Heart left ventricle (tissue), 16 donors: ENCODE measurements around the gene ACADSB. TPM values are rescaled to one million over a fixed set of nuclear protein-coding genes. Genes with fewer than 3 reads are reported as not detected.
A peak's percentile ranks its signal among the peaks of the same experiment; 100 is the strongest.

Experiments
- ATAC-seq, 4 donors: fragments of 200-7000 bp; cut with Tn5 transposase; one replicate each; pipeline ENCODE4 v1.9.1; 2020 to 2022; ENCODE audit warnings: moderate library complexity in 4 of 4, mild to moderate bottlenecking in 3 of 4, moderate number of reproducible peaks in 1 of 4
- DNase-seq, 5 donors: peaks; one replicate each; pipeline ENCODE4 v3.0.0-alpha.2; 2020
- H3K27ac ChIP-seq, 12 donors: fragments of 200-600 bp; sonication (generic) in 4 of 12; one replicate each; pipeline versions ENCODE4 v1.5.0 to v1.8.0; 2016 to 2022; ENCODE audit warnings: mild to moderate bottlenecking in 2 of 12
- H3K27me3 ChIP-seq, 9 donors: fragments of 200-600 bp; sonication (generic) in 2 of 9; one replicate each; pipeline versions ENCODE4 v1.5.1 to v1.8.0; 2016 to 2022; ENCODE audit warnings: mild to moderate bottlenecking in 3 of 9
- H3K36me3 ChIP-seq, 9 donors: fragments of 200-600 bp; sonication (generic) in 2 of 9; one replicate each; pipeline versions ENCODE4 v1.5.0 to v1.8.0; 2018 to 2022; ENCODE audit warnings: mild to moderate bottlenecking in 2 of 9
- H3K4me1 ChIP-seq, 12 donors: fragments of 200-600 bp; sonication (generic) in 4 of 12; one replicate each; pipeline versions ENCODE4 v1.5.0 to v1.8.0; 2016 to 2022; ENCODE audit warnings: mild to moderate bottlenecking in 3 of 12
- H3K4me3 ChIP-seq, 12 donors: fragments of 200-600 bp; sonication (generic) in 4 of 12; one replicate each; pipeline versions ENCODE4 v1.5.0 to v1.8.0; 2017 to 2022; ENCODE audit warnings: mild to moderate bottlenecking in 9 of 12, moderate library complexity in 4 of 12
- H3K9me3 ChIP-seq, 12 donors: fragments of 200-600 bp; sonication (generic) in 4 of 12; one replicate each; pipeline versions ENCODE4 v1.5.0 to v1.8.0; 2016 to 2022; ENCODE audit warnings: mild to moderate bottlenecking in 1 of 12
- POLR2A ChIP-seq, 2 donors: fragments of 450-650 bp; IDR thresholded peaks; one replicate each; pipeline ENCODE4 v1.6.1; 2017; ENCODE audit warnings: antibody characterized with exemption in 2 of 2, mild to moderate bottlenecking in 2 of 2, moderate library complexity in 2 of 2
- WGBS, 4 donors: extraction: QIAGEN DNeasy Blood & Tissue Kit in 2 of 4; methylation state at CpG; one replicate each; pipeline versions ENCODE4 v1.1.5 to v1.1.7; 2013 to 2018; 5-methylcytosine and 5-hydroxymethylcytosine counted together
- intact Hi-C, 10 donors: fragments of 100-400 bp; cut with DNase I; formaldehyde crosslinking; loops; one replicate each; pipeline versions ENCODE4 v1.11.1 to v1.14.2; 2022
- polyA plus RNA-seq, 2 donors: library from polyadenylated mRNA; stranded (reverse); fragments of 200-250 nt; gene quantifications; one replicate each; pipeline ENCODE4 v1.2.3, GENCODE V29; 2013
- total RNA-seq, 9 donors: library from RNA; depleted of rRNA in 2 of 9; stranded (reverse); fragments of >200 nt in 2 of 9; fragmentation: NEBNext Ultra II Directional in 3 of 9; extraction: Animal tissue kit (Norgen Biotek cat#: 25700) in 3 of 9; gene quantifications; one replicate each; pipeline versions ENCODE4 v1.1.0 to v1.2.4, GENCODE V29; 2016 to 2023
- TF ChIP-seq, protein P1 (sequence below), 12 donors: fragments of 200-600 bp; sonication (generic) in 4 of 12; IDR thresholded peaks; one replicate each; pipeline versions ENCODE4 v1.5.0 to v1.8.0; 2018 to 2022; ENCODE audit warnings: antibody characterized with exemption in 12 of 12, mild to moderate bottlenecking in 5 of 12
- donor health status: ischemic (EF 13 %, LVEDD 7.1; RV severe dilation, severe dysfunction).
- donor health status: healthy with polysubstance abuse.
- donor health status: DM: no; HTN: yes; CAD: no.
- donor health status: DM: no; HTN: no; CAD: no.
- donor health status: ischemic (EF 25% LVEDD 6.9; RV normal size, moderate dysfunction).
- donor health status: ischemic (EF 25% LVEDD 5.7; RV mildly dilated, moderate dysfunction).
- donor health status: healthy.
- donor health status: DM: yes; HTN: yes; CAD: no.
- donor health status: ischemic (EF 35%, LVEDD 5.7; RV mildly dilated, moderate dysfunction).
- donor health status: nonischemic (EF 11% LVEDD 7.7; RV severe dilation, severe dysfunction).
- donor health status: DM: yes; HTN: yes; CAD: no.
- donor health status: PGD.
- donor health status: ischemic (EF 29% LVEDD 5.4; RV normal size, mild dysfunction).
- donor health status: nonischemic (EF 23%, LVEDD 6.1; RV moderate dilation, normal function).

Gene ACADSB
- total and polyA plus RNA-seq, 11 donors: 9.6 to 102 (median 53.4) TPM

- no peaks in the 10 kb centered on the region for H3K9me3 ChIP-seq
- WGBS, 4 donors: 3% methylated on average over 20 to 30 of the region's 30 CpGs
- TF ChIP-seq POLR2A (IDR thresholded peaks at IDR 0.05): no peak
- TF ChIP-seq, protein P1, sequence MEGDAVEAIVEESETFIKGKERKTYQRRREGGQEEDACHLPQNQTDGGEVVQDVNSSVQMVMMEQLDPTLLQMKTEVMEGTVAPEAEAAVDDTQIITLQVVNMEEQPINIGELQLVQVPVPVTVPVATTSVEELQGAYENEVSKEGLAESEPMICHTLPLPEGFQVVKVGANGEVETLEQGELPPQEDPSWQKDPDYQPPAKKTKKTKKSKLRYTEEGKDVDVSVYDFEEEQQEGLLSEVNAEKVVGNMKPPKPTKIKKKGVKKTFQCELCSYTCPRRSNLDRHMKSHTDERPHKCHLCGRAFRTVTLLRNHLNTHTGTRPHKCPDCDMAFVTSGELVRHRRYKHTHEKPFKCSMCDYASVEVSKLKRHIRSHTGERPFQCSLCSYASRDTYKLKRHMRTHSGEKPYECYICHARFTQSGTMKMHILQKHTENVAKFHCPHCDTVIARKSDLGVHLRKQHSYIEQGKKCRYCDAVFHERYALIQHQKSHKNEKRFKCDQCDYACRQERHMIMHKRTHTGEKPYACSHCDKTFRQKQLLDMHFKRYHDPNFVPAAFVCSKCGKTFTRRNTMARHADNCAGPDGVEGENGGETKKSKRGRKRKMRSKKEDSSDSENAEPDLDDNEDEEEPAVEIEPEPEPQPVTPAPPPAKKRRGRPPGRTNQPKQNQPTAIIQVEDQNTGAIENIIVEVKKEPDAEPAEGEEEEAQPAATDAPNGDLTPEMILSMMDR (IDR thresholded peaks at IDR 0.05): no peak
- H3K27ac ChIP-seq: peak overlapping the region in 11 of 12 donors; percentile 80 to 95 (median 88)
- DNase-seq (peak in 1 of 5 donors; percentile 10), ATAC-seq (peak in 2 of 4 donors; percentile 46 to 49)
- intact Hi-C loops: loop anchor here in 5 of 10 donors (1.0 to 10.0 kb wide), 5 partner anchors 27 to 150 kb away; partner anchors contain the start of genes BUB3 (in 4 of the 5) and PSTK (in 2 of the 5)
- peaks cover 0 to 56% (median 34%) of the 10 kb centered on the region in 12 donors for H3K4me1 ChIP-seq
- peak overlapping the region; percentile 66 to 99 (median 90) for H3K4me3 ChIP-seq
- H3K36me3 ChIP-seq: peaks cover 0 to 10% (median 0%) of the 10 kb centered on the region in 9 donors
- no peaks in the 10 kb centered on the region for H3K27me3 ChIP-seq
Measured at GRCh38 chr10:123007558-123008354, 1.1 kb upstream of the ACADSB start.

DNA sequence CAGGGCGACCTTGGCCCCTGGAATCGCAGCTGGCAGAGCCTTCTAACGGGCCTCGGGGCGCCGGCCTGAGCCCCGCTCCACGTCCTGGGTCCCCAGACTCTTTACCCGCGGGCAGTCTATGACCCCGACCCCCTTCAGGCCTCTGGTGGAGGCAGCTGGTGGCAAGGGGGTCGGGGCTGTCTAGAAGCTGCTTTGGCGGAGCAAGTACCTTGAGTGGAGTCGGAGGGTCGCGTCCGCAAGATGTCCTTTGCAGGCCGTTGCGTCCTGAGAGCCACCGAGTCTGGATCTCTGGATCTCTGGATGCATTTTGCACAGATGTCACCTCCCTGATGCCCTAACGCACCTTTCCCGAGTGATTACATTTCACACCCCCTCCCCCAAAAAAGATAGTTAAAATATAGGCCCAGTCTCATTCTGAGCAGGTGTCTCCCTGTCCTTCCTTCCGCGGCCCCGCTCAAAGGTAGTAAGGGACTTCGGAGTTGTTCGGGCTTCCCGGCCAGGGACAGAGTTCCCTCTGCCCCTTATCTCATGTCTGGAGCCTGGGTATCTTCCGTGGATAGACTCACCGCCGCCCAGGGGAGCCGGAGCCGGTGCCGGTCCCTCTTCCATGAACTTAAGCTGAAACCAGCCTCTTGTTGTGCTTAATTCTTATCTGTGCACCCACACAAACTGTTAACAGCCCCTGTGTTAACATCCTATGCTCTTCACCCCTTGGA is 457 bp downstream of the ACADSB start:
- DNase-seq (peak in 3 of 5 donors; percentile 8 to 61 (median 28)), ATAC-seq (peak in 2 of 4 donors; percentile 1 to 38)
- no peaks in the 10 kb centered on the region for H3K27me3 ChIP-seq
- WGBS, 4 donors: 0 to 1% (median 0%) methylated on average over 22 to 34 of the region's 34 CpGs
- TF ChIP-seq POLR2A (IDR thresholded peaks at IDR 0.05): no peak
- TF ChIP-seq, protein P1 (IDR thresholded peaks at IDR 0.05): no peak
- peak overlapping the region; percentile 62 to 99 (median 90) for H3K4me3 ChIP-seq
- H3K36me3 ChIP-seq: peaks cover 0 to 10% (median 0%) of the 10 kb centered on the region in 9 donors
- peaks cover 0 to 46% (median 32%) of the 10 kb centered on the region in 12 donors for H3K4me1 ChIP-seq
- H3K9me3 ChIP-seq: no peaks in the 10 kb centered on the region
- intact Hi-C loops: loop anchor here in 5 of 10 donors (2.0 to 10.0 kb wide), 4 partner anchors 28 to 148 kb away; partner anchors contain the start of genes BUB3 (in 4 of the 5) and PSTK (in 1 of the 5)
- H3K27ac ChIP-seq: peak overlapping the region; percentile 65 to 95 (median 82)

DNA sequence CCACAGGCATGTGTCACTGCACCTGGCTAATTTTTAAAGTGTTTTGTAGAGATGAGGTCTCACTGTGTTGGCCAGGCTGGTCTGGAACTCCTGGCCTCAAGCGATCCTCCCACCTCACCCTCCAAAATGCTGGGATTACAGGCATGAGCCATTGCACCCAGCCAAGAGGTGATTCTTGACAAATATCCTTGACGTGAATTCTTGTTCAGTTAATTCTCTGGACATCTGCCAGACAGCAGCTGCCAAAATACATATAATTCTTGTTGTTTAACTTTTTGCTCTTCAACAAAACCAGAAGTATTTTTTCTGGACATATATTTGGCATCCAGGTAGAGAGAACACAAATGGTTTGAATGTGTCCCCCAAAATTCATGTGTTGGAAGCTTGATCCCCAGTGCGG is 3.2 kb downstream of the ACADSB start:
- intact Hi-C loops: no loop called here
- Histone ChIP-seq H3K27ac (no peak overlapping the region), H3K4me3 (no peak overlapping the region), H3K4me1 (peaks cover 0 to 21% (median 14%) of the 10 kb centered on the region in 12 donors), H3K9me3 (no peaks in the 10 kb centered on the region), H3K27me3 (no peaks in the 10 kb centered on the region), H3K36me3 (no peaks in the 10 kb centered on the region)
- TF ChIP-seq, protein P1 (IDR thresholded peaks at IDR 0.05): no peak
- TF ChIP-seq POLR2A (IDR thresholded peaks at IDR 0.05): no peak
- DNase-seq (no peak), ATAC-seq (no peak)
- WGBS, 4 donors: 84 to 90% (median 85%) methylated on average over 3 of the region's 3 CpGs
